ENCODE data around the gene ZBP1. TPM values are rescaled to one million over a fixed set of nuclear protein-coding genes. Genes with fewer than 3 reads are reported as not detected.

The ZBP1 gene
- total RNA-seq, 1 experiment from 2014 or later, result 2.9 TPM

DNA sequence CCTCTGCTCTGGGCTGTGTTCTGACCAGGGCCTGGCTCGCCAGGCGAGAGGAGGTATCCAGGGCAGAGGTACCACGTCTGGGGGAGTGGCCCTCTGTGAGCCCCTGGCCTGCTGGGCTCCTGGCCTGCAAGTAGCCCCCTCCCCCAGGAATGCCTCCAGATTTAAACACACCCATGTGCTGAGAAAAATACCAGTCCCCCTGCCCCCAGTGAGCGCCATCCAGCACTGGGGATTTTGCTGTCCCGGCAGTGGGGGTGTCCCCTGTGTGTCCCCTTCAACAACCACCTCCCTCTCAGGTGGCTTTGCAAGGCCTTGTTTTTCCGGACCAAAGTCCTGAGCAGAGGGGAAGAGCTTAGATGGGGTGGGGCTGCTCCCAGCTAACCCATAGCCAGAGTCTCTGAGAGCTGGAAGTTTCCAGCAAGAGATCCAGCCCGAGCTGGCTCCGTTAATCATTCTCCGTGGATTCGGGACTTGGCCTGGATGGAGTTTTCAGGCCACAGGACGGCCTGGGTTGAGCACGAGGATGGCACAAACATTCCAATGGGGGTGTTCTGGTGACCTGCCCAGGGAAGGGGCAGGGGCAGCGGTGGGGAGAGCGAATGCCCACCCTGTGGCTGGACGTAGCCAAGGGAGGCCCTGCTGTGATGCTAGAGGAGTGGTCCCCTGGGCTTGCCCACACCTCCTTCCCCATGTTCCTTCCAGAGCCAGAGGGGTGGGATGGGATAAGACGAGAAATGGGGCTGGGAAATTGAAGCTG is 30.3 kb downstream of the ZBP1 start:
- Mint-ChIP-seq H3K27me3 (ENCODE audit: unreplicated experiment) (peaks cover 73% of the 10 kb centered on the region), H3K36me3 (ENCODE audit: insufficient read depth, unreplicated experiment) (peaks cover 4% of the 10 kb centered on the region), H3K27ac (ENCODE audit: unreplicated experiment) (no peak overlapping the region), H3K9me3 (ENCODE audit: low read depth, unreplicated experiment) (no peaks in the 10 kb centered on the region), H3K4me3 (ENCODE audit: low read depth, unreplicated experiment) (no peak overlapping the region), H3K4me1 (ENCODE audit: low read depth, unreplicated experiment) (peaks cover 15% of the 10 kb centered on the region)
- CTCF ChIA-PET, result interaction anchor here (0.6 kb wide), 1 partner anchor 30 kb away, joined by 3 read pairs; the partner anchor contains the start of gene ZBP1
- intact Hi-C loops (cut with micrococcal nuclease; ENCODE audit: unreplicated experiment), result loop anchor here (10.0 kb wide), 1 partner anchor 205 kb away; no protein-coding TSS in a partner anchor
- no peak for DNase-seq
- TF ChIP-seq, protein P1, sequence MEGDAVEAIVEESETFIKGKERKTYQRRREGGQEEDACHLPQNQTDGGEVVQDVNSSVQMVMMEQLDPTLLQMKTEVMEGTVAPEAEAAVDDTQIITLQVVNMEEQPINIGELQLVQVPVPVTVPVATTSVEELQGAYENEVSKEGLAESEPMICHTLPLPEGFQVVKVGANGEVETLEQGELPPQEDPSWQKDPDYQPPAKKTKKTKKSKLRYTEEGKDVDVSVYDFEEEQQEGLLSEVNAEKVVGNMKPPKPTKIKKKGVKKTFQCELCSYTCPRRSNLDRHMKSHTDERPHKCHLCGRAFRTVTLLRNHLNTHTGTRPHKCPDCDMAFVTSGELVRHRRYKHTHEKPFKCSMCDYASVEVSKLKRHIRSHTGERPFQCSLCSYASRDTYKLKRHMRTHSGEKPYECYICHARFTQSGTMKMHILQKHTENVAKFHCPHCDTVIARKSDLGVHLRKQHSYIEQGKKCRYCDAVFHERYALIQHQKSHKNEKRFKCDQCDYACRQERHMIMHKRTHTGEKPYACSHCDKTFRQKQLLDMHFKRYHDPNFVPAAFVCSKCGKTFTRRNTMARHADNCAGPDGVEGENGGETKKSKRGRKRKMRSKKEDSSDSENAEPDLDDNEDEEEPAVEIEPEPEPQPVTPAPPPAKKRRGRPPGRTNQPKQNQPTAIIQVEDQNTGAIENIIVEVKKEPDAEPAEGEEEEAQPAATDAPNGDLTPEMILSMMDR (IDR thresholded peaks at IDR 0.05; ENCODE audit: unreplicated experiment), result no peak
- no TSS peak for BruUV-seq (replicated peaks)

DNA sequence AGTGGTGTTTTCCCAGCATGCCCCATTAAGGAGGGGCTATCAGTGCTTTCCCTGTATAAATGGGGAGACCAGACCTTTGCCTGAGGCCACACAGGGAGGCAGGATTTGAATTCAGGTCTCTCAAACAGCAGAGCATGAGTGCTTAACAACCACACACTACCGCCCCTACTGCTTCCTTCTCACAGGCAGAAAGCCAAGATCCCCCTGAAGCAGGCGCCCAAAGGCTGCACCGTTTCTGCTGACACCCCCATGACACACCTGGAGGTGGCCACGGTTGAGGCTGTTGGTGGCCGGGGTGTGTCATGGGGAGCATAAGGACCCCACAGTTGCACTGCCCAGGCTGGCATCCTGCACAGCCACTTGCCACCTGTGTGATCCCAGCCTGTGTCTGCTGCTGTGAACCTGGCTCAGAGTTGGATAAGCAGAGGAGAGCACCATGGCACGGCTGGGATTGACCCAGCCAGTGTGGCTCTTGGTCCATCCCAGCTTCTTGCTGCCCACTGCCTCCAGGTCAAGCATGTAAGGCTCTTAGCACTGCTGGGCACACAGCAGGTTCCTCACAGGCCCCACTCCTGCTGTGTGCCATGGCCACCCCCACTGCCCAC is 31.0 kb downstream of the ZBP1 start:
- intact Hi-C loops (cut with micrococcal nuclease; ENCODE audit: unreplicated experiment), result no loop called here
- CTCF ChIA-PET, result no interaction called here
- no peak overlapping the region for H3K27ac Mint-ChIP-seq (ENCODE audit: unreplicated experiment)
- H3K4me1 Mint-ChIP-seq (ENCODE audit: low read depth, unreplicated experiment), result peaks cover 12% of the 10 kb centered on the region
- TF ChIP-seq, protein P1 (IDR thresholded peaks at IDR 0.05; ENCODE audit: unreplicated experiment), result no peak
- H3K9me3 Mint-ChIP-seq (ENCODE audit: low read depth, unreplicated experiment), result no peaks in the 10 kb centered on the region
- peaks cover 4% of the 10 kb centered on the region for H3K36me3 Mint-ChIP-seq (ENCODE audit: insufficient read depth, unreplicated experiment)
- DNase-seq, result no peak
- BruUV-seq (replicated peaks), result no TSS peak
- H3K4me3 Mint-ChIP-seq (ENCODE audit: low read depth, unreplicated experiment), result no peak overlapping the region
- H3K27me3 Mint-ChIP-seq (ENCODE audit: unreplicated experiment), result peaks cover 79% of the 10 kb centered on the region

DNA sequence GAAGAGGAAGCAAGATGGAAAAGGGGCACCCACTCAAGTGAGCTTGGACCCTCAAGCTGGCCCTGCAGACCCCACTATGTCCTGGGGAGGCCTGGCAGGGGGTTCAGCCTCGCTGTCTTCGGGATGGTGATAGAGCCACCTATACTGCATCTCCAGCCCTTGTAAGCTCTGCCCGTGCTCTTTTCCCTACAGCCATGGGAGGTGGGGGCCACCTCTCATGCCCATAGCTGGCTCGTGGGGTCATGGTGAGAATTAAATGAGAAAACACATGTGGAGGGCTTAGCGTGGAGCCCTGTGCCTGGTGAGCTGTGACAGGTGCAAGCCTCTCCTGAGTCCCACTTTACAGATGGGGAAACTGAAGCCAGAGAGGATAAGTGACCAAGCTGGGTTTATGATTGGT is 31.6 kb downstream of the ZBP1 start:
- TF ChIP-seq, protein P1 (IDR thresholded peaks at IDR 0.05; ENCODE audit: unreplicated experiment), result no peak
- H3K27ac Mint-ChIP-seq (ENCODE audit: unreplicated experiment), result no peak overlapping the region
- intact Hi-C loops (cut with micrococcal nuclease; ENCODE audit: unreplicated experiment), result no loop called here
- DNase-seq, result no peak
- H3K9me3 Mint-ChIP-seq (ENCODE audit: low read depth, unreplicated experiment), result no peaks in the 10 kb centered on the region
- H3K4me1 Mint-ChIP-seq (ENCODE audit: low read depth, unreplicated experiment), result peaks cover 9% of the 10 kb centered on the region
- no TSS peak for BruUV-seq (replicated peaks)
- peaks cover 79% of the 10 kb centered on the region for H3K27me3 Mint-ChIP-seq (ENCODE audit: unreplicated experiment)
- no peak overlapping the region for H3K4me3 Mint-ChIP-seq (ENCODE audit: low read depth, unreplicated experiment)
- peaks cover 2% of the 10 kb centered on the region for H3K36me3 Mint-ChIP-seq (ENCODE audit: insufficient read depth, unreplicated experiment)
- CTCF ChIA-PET, result no interaction called here

- Mint-ChIP-seq H3K4me3 (ENCODE audit: low read depth, unreplicated experiment) (no peak overlapping the region), H3K27ac (ENCODE audit: unreplicated experiment) (no peak overlapping the region), H3K27me3 (ENCODE audit: unreplicated experiment) (peaks cover 79% of the 10 kb centered on the region), H3K9me3 (ENCODE audit: low read depth, unreplicated experiment) (no peaks in the 10 kb centered on the region), H3K36me3 (ENCODE audit: insufficient read depth, unreplicated experiment) (no peaks in the 10 kb centered on the region), H3K4me1 (ENCODE audit: low read depth, unreplicated experiment) (peaks cover 7% of the 10 kb centered on the region)
- no TSS peak for BruUV-seq (replicated peaks)
- intact Hi-C loops (cut with micrococcal nuclease; ENCODE audit: unreplicated experiment), result no loop called here
- CTCF ChIA-PET, result interaction anchor here (0.8 kb wide), 1 partner anchor 630 kb away, joined by 3 read pairs; no protein-coding TSS in a partner anchor
- TF ChIP-seq, protein P1 (IDR thresholded peaks at IDR 0.05; ENCODE audit: unreplicated experiment), result no peak
- no peak for DNase-seq
Observed at GRCh38 chr20:57587989-57588377, 32.2 kb downstream of the ZBP1 start.

All from Calu3 (cell line).